Fibroblast of the aortic adventitia (primary cell): ENCODE measurements around the gene SPEF2. TPM values are rescaled to one million over a fixed set of nuclear protein-coding genes. Genes with fewer than 3 reads are reported as not detected.
"Not testable (repeated sequence)": the region's sequence is repeated elsewhere in the genome, so short reads cannot be mapped to it uniquely, and the experiment has no call there.

ENCODE experiments used
- DNase-seq: peaks from one replicate; pipeline ENCODE4 v3.0.0-alpha.2; 2010; ENCODE audit warnings: low read depth
- H3K4me3 ChIP-seq: 2 replicates; pipeline ENCODE4 v1.5.1; 2011; ENCODE audit warnings: low read depth, mild to moderate bottlenecking, control low read depth, low read length, moderate library complexity
- CTCF ChIP-seq: IDR thresholded peaks from 2 replicates; pipeline ENCODE4 v1.5.1; 2011; ENCODE audit warnings: mild to moderate bottlenecking, low read length, control low read depth, inconsistent platforms; ENCODE audit not compliant: insufficient read depth
- total RNA-seq: library from RNA; depleted of rRNA; stranded (reverse); fragments of >200 nt; gene quantifications from 2 replicates; pipeline ENCODE4 v1.2.3, GENCODE V29; 2012; ENCODE audit warnings: low replicate concordance

Gene SPEF2
- total RNA-seq, 1 donor, result 5.7 TPM

DNA sequence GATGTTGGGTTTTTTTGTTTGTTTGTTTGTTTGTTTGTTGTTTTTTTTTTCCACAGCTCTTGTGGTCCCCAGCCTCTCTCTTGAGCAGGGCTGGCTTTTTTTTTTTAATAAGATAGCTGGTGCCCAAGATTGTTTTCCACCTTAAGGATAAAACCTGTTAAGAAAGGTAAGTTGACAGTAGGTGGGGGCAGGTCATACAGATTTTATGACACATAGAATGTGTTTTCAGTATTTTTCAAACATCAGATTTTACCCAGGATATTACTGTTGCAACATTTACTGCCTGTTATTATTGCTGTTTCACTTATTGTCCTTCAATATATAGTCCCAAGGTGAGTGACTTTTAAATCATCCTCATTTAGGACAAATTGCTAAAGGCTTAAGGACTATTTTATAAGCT is 235.1 kb downstream of the SPEF2 start:
- no peak for TF ChIP-seq CTCF
- DNase-seq, result no peak
- no peak overlapping the region for H3K4me3 ChIP-seq

DNA sequence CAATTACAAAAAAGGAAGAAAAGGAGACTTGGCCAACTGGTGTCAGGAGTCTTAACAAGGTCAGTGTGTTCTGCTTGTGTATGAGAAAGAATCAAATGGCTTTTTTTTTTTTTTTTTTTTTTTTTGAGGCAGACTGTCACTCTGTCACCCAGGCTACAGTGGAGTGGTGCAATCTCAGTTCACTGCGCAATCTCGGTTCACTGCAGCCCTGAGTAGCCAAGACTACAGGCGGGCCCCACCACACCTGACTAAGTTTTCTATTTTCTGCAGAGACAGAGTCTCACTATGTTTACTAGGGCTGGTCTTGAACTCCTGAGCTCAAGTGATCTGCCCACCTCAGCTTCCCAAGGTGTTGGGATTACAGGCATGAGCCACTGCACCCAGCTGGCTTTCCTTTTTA is 236.0 kb downstream of the SPEF2 start:
- TF ChIP-seq CTCF, result no peak
- no peak for DNase-seq
- no peak overlapping the region for H3K4me3 ChIP-seq

DNA sequence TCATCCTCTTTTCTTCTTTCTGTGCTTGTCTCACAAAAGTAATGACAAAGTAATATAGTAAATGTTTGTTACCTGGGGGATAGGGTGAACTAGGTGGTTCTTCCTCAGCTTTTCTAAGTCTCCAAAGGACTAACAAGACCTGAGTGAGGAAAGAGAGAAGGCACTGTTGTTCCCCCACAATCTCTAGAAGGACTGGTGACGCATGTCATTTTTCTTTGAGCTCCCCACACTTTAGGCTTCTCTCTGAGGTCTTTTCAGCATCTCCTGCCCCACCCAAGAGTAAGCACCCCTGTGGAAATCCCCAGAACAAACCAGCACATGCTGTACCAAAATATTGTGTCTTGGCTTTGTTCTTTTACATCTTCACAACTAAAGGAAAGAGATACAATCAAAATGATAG is 236.6 kb downstream of the SPEF2 start:
- no peak for TF ChIP-seq CTCF
- H3K4me3 ChIP-seq, result no peak overlapping the region
- DNase-seq, result no peak

- no peak for DNase-seq
- no peak overlapping the region for H3K4me3 ChIP-seq
- TF ChIP-seq CTCF, result no peak
Measured at GRCh38 chr5:35855187-35855586, 237.5 kb downstream of the SPEF2 start.

DNA sequence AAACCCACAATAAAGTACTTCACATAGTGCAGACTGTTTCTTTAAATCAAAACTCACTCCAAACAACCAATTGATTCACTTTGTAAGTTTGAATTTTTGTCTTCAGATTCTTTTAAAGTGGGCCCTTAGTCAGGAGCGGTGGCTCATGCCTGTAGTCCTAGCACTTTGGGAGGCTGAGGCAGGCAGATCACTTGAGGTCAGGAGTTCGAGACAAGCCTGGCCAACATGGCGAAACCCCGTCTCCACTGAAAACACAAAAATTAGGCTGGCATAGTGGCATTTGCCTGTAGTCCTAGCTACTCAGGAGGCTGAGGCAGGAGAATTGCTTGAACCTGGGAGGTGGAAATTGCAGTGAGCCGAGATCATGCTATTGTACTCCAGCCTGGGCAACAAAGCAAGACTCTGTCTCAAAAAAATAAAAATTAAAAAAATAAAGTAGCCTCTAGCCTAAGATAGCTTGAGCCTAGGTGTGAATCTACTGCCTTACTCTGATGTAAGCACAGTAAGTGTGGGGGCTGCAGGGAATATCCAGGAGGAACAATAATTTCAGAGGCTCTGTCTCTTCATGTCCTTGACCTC is 238.6 kb downstream of the SPEF2 start:
- H3K4me3 ChIP-seq, DNase-seq: not testable (repeated sequence)

- H3K4me3 ChIP-seq, result no peak within 1 kb of the TSS
- DNase-seq, result peak; percentile 33
- TF ChIP-seq CTCF, result no peak
Measured at GRCh38 chr5:35856765-35857351, 239.2 kb downstream of the SPEF2 start, which contains the start of gene IL7R. Gene IL7R (plus strand): TSS chr5:35856891. CDS start chr5:35856978, 87 bp downstream.

- H3K4me3 ChIP-seq, result no peak overlapping the region
- peak; percentile 67 for DNase-seq
- no peak for TF ChIP-seq CTCF
Measured at GRCh38 chr5:35857606-35858205, 240.0 kb downstream of the SPEF2 start.
